GM19099 (cell line): ENCODE data around the gene CHST13.

Source experiments
- POLR2A ChIP-seq: IDR thresholded peaks from 3 replicates; pipeline ENCODE4 v1.6.1; 2011; ENCODE audit warnings: low read depth; ENCODE audit not compliant: insufficient read length; ENCODE audit errors: extremely low read depth

Gene CHST13

GRCh38 chr3:126496894-126497850, 26.8 kb upstream of the CHST13 start:
- TF ChIP-seq POLR2A = no peak

- TF ChIP-seq POLR2A = no peak
These were observed 26.0 kb upstream of the CHST13 start for GRCh38 chr3:126497956-126498355.

- TF ChIP-seq POLR2A = no peak
These were observed 25.5 kb upstream of the CHST13 start for GRCh38 chr3:126498461-126498860.

GRCh38 chr3:126498929-126499328, 25.0 kb upstream of the CHST13 start:
- no peak for TF ChIP-seq POLR2A

- no peak for TF ChIP-seq POLR2A
These were observed 24.6 kb upstream of the CHST13 start for GRCh38 chr3:126499401-126499800.

- TF ChIP-seq POLR2A = no peak
These were observed 23.9 kb upstream of the CHST13 start for GRCh38 chr3:126500016-126500415.

- no peak for TF ChIP-seq POLR2A
These were observed 22.9 kb upstream of the CHST13 start for GRCh38 chr3:126501054-126501453.

- no peak for TF ChIP-seq POLR2A
These were observed 22.2 kb upstream of the CHST13 start for GRCh38 chr3:126501736-126502135.

GRCh38 chr3:126502656-126503055, 21.3 kb upstream of the CHST13 start:
- TF ChIP-seq POLR2A = no peak

GRCh38 chr3:126503701-126504100, 20.3 kb upstream of the CHST13 start:
- TF ChIP-seq POLR2A = no peak

- no peak for TF ChIP-seq POLR2A
These were observed 16.1 kb upstream of the CHST13 start for GRCh38 chr3:126507886-126508285.

GRCh38 chr3:126508564-126508964, 15.4 kb upstream of the CHST13 start:
- no peak for TF ChIP-seq POLR2A

GRCh38 chr3:126509597-126510307, 14.2 kb upstream of the CHST13 start:
- TF ChIP-seq POLR2A = no peak

- TF ChIP-seq POLR2A = no peak
These were observed 13.5 kb upstream of the CHST13 start for GRCh38 chr3:126510308-126510910.

- TF ChIP-seq POLR2A = no peak
These were observed 12.7 kb upstream of the CHST13 start for GRCh38 chr3:126511291-126511690.
